Hematopoietic multipotent progenitor cell treated with erythropoietin and hydrocortisone succinate and interleukin-3 and kit ligand, for 6 days (in vitro differentiated cells): ENCODE data around the gene EMC1.
A peak's percentile ranks its signal among the peaks of the same experiment; 100 is the strongest.
"Not testable (repeated sequence)": the region's sequence is repeated elsewhere in the genome, so short reads cannot be mapped to it uniquely, and the experiment has no call there.

ENCODE experiments used
- DNase-seq: peaks from one replicate; pipeline ENCODE4 v3.0.0-alpha.2; 2015

Gene EMC1

GRCh38 chr1:19251305-19252196, at the start of gene EMC1, which contains the start of gene MRTO4:
EMC1 (minus strand) TSS chr1:19251524; CDS start chr1:19251509, 15 bp downstream.
MRTO4 (plus strand) TSS chr1:19251805; CDS start chr1:19251836, 31 bp downstream.
- peak; percentile 88 for DNase-seq

DNA sequence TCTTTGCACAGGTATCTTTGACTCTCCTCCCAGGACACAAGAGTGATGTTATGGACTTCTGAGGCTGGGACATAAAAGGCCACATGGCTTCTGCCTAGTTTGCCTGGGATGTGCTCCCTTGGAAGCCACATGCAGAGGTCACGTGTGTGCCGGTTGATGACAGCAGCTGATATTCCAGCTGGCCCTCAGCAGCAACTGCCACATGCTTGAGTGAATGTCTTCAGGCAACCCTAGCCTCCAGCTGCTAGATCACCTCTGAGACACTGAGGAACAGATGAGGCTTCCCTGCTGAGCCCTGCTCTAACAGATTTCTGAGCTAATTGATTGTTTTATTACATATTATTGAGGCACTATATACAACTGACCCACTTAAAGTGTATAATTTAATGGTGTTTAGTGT, 48.9 kb upstream of the EMC1 start:
- DNase-seq: no peak

- DNase-seq: no peak
Observed at GRCh38 chr1:19294638-19295037, 43.3 kb upstream of the EMC1 start.

DNA sequence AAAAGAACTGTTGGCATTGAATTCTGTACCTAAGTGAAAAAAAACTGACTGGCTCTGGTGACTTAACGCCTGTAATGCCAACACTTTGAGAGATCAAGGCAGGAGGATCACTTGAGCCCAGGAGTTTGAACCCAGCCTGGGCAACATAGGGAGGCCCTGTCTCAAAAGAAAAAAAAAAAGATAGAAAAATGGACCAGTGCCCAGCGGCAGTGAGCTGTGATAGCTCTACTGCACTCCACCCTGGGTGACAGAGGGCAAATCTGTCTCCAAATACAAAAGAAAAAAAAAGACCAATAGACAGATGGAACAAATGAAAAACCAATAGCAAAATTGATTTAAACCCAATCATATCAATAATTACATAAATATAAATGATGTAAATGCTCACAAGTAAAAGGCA, 37.9 kb upstream of the EMC1 start:
- DNase-seq: no peak

- DNase-seq: peak; percentile 84
Observed at GRCh38 chr1:19288324-19289241, 37.3 kb upstream of the EMC1 start, which contains the start of gene AKR7A3. AKR7A3 (minus strand) TSS chr1:19288770; CDS start chr1:19288709, 61 bp downstream.

GRCh38 chr1:19287436-19288185, 36.3 kb upstream of the EMC1 start:
- DNase-seq: no peak

DNA sequence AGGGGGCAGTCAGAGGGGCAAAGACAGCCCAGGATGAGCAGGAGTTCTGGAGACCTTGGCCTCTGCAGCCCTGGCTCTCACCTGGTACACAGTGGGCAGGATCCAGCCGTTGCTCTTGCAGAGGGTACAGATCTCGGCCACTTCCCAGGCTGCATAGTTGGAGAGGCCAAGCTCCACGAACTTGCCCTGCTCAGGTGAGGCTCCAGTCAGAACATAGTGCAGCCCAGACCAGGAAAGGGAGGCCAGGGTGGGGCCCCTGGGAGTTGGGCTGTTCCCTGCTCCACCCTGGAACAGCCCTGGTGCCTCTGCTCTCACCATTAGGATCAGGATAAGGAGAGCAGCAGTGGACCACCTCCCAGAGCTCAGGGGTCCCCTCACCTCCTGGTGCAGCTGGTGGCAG, 34.5 kb upstream of the EMC1 start:
- DNase-seq: not testable (repeated sequence)

DNA sequence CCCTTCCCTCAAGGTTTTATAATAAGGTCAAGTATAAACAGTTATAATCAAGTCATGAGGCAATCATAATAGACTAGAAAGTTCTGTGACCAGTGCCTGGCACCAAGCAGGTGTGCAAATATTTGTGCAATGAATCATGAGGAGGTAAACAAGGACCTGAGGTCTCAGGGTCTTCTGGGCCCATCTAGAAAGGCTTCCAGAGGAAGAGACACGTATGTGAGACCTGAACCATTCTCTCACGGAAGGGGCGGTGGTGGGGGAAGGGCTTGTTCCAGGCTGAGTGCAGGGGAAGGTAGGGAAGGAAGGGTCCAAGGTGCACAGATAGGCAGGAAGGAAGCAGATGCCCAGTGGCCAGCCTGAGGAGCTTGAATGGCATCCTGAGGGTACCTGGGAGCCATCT, 34.0 kb upstream of the EMC1 start:
- not testable (repeated sequence) for DNase-seq

GRCh38 chr1:19284881-19285280, 33.6 kb upstream of the EMC1 start:
- DNase-seq: no peak

- DNase-seq: no peak
Observed at GRCh38 chr1:19283891-19284290, 32.6 kb upstream of the EMC1 start.

GRCh38 chr1:19274636-19275035, 23.3 kb upstream of the EMC1 start:
- DNase-seq: peak; percentile 61

DNA sequence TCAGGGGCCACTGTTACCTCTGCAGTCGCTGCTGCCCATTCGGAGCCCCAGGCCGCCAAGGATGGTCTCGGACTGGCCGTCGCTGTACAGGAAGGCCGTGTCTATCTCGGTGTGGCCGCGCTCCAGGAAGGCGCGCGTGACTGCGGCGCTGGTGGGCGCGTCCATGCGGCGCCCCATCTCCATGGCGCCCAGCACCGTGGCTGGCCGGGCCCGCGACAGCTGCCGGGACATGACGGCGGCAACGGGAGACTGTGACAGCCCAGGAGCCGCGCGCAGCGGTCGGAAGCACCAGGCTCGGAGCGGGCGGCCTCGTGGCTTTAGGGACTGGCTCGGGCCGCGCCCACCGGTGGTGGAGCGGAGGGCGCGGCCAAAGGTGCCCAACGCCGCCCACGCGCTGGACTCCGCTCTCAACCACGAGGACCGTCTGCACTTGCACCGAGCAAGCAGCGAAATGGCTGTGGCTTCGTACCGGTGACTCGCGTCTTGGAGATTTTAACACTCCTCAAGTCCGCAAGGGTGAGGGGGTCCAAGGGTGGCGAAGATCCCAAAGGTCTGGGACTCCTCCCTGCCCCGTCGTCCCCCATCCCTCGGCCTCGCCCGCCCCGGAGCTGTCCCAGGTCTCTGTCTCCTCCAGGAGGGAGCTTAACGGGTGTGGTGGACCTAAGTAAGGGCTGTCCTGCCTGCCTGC, 22.7 kb upstream of the EMC1 start:
- peak; percentile 42 for DNase-seq

- DNase-seq: no peak
Observed at GRCh38 chr1:19273106-19273843, 22.0 kb upstream of the EMC1 start.

GRCh38 chr1:19272064-19272463, 20.7 kb upstream of the EMC1 start:
- DNase-seq: no peak

DNA sequence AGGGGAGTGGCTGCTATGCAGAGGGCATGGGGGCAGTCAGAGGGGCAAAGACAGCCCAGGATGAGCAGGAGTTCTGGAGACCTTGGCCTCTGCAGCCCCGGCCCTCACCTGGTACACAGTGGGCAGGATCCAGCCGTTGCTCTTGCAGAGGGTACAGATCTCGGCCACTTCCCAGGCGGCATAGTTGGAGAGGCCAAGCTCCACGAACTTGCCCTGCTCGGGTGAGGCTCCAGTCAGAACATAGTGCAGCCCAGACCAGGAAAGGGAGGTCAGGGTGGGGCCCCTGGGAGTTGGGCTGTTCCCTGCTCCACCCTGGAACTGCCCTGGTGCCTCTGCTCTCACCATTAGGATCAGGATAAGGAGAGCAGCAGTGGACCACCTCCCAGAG, 19.0 kb upstream of the EMC1 start:
- DNase-seq: not testable (repeated sequence)

DNA sequence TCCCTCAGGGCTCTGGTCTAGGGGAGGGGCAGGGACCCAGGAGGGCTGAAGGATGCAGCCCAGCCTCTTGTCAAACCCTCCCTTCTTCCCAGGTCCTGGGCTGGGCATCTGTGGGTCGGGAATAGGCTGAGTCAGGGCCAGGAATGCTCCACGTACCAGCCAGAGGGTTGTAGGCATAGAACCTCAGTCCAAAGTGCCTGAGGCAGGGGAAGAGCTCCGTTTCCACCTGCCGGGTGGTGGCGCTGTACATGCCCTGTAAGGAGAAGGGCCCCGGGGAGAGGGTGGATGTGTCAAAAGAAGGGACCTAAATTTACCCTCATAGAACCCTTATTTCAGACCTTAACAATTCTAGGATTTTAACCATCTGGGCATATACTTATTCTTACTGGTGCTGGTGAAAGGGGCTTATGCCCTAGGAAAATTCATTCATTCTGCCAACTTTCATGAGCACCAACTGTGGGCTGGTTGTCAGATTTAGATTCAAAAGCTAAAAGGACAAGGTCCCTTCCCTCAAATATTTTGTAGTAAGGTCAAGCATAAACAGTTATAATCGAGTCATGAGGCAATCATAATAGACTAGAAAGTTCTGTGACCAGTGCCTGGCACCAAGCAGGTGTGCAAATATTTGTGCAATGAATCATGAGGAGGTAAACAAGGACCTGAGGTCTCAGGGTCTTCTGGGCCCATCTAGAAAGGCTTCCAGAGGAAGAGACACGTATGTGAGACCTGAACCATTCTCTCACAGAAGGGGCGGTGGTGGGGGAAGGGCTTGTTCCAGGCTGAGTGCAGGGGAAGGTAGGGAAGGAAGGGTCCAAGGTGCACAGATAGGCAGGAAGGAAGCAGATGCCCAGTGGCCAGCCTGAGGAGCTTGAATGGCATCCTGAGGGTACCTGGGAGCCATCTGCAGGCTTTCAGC, 18.4 kb upstream of the EMC1 start:
- DNase-seq: not testable (repeated sequence)

GRCh38 chr1:19268445-19268844, 17.1 kb upstream of the EMC1 start:
- DNase-seq: no peak

GRCh38 chr1:19262744-19263143, 11.4 kb upstream of the EMC1 start:
- DNase-seq: no peak

- no peak for DNase-seq
Observed at GRCh38 chr1:19262047-19262446, 10.7 kb upstream of the EMC1 start.
